T47D (cell line): Measurements from ENCODE around the gene ELMO2.

Experiments used
- DNase-seq, 2 experiments: peaks; one replicate each; pipeline versions ENCODE4 v3.0.0 to v3.0.0-alpha.2; 2011 to 2012; ENCODE audit warnings: low read depth in 1 of 2, low spot score in 1 of 2
- JUND ChIP-seq: IDR thresholded peaks from 2 replicates; pipeline ENCODE4 v1.6.1; 2012; ENCODE audit warnings: low read depth
- in situ Hi-C: cut with HindIII; loops from 2 replicates; pipeline ENCODE4 v1.10.0; 2016; ENCODE audit warnings: low sequenced_read_pairs, low pct_unique_long_range_greater_than_20kb

The ELMO2 gene

DNA sequence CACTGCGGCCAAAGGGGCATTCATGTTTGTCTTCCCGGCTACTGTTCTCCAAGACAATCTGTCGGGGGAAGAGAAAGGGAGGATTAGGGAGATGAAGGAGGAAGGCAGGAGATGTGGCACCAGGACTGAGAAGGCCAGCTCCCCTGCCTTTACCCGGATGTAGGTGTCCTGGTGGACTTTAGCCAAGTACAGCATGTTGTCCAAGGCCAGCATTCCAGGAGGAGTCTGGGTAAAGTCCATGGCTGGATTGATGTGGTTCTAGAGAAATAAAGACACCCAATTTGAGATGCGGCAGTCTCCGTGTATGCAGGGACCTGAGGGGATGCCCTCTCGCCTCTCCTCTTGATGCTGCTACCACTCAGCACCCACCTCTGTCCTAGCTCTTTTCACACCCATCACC lies 32.0 kb downstream of the ELMO2 start:
- no peak for TF ChIP-seq JUND
- in situ Hi-C loops: no loop called here
- DNase-seq: no peak

DNA sequence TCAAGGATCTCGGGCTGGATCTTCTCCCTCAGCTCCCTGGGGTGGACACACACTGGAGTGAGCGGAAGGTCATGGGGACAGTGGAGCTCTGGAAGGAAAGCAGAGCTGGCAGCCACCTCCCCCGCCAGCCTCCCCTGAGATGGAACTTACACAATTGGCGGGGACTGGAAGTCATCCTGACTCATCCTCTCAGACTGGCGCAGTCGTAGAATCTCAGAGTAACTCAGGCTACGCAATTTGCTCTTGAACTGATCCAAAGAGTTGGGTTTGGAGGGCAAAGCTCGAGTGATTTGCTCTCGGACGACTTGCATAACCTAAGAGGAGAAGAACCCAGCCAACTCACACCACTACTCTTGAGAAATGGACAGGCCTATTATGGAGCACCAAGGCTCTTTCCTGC lies 34.8 kb downstream of the ELMO2 start:
- TF ChIP-seq JUND: no peak
- in situ Hi-C loops: no loop called here
- DNase-seq: no peak

DNA sequence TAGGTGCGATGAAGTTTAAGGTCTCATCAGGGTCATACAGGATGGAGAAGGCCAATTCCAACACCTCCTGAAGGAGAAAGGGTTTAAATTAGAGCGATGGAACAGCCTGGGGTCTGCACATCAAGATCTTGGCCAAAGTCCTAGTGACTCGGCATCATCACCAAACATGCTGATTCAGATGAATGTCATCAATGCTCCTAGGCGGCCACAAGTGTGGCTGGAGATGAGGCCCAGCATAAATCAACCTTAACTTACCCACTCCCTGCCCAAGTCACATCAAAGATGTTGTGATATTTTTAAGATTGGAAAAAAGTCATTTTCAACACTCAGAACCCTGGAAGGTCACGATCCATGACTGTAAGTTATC lies 37.5 kb downstream of the ELMO2 start:
- DNase-seq: no peak
- in situ Hi-C loops: no loop called here
- TF ChIP-seq JUND: no peak

DNA sequence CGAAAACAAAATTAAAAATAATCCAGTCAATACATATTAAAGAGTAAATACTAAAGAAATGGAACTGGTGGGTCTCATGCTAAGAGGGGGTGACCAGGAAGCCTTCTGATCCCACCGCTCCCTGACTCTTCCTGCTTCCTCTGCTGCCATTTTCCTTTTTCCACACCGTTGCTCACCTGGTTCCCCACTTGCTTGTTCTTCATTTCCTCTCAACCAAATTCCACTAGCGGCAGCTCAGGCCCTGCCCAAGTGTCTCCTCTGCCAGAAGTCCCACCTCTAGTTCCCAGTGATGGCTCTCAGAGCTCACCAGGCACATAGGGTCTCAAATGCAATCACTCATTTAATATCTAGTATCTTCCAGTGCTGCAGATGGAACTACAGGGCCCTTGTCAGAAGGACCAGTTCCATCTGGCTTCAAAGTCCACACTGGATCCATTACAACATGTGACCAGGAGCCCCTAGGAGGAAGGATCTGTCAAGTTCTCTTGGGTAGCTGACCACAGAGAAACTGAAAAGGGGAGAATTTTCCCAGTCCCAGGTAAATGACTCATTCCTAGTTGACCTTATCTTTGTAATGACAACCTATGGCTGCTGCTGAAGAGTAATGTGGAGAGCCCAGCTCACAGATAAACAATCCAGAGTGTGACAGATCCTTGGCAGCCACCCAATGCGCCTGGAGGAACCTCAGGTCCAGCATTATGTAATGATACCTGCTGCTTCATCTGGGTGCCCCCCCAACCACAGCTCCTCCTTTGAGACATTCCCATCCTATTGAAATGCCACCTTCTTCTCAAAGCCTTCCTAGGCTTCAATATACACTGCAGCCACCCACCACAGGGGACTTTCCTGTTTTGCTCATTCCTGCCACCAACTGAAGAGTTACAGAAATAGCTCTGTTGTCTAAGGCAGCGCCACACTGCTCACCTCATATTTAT lies 38.2 kb downstream of the ELMO2 start:
- TF ChIP-seq JUND: no peak
- in situ Hi-C loops: no loop called here
- DNase-seq: no peak

DNA sequence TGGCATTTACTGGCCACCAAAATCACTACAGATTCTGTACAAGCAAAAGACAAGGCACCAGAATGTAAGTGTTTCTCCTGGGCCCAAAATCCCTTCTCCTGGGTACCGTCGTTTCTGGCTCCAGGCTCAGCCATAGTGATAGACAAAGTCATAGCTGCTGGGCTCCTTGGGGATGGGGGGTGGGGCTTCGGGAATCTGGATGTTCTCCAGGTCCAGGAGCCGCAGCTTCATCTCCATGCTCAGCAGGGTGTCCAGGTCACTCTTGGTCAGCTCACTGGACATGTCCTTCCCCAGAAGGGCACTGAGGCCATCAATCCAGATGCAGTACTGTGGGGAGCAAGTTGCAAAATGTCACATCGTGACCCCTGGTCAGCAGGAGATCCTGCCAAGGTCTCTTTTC lies 39.2 kb downstream of the ELMO2 start:
- DNase-seq: no peak
- in situ Hi-C loops: no loop called here
- no peak for TF ChIP-seq JUND

DNA sequence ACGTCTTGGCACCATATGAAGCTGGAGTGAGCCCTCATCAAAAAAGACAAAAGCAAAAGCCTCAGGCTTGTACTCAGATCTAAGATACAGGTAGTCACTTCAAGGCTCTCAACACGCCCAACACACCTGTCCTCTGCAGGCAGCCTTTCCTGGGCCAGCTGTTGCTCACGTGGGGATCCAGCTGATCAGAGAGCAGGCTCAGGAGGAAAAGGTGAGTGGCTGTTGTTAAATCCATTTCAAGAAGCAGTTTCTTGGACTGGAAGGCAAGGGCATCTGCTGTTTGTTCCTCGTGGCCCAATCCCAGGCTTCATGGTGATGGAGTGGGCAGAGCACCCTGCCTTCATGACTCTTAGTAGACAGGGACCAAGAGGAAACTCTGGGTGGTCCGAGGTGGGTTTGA lies 39.6 kb downstream of the ELMO2 start:
- no peak for TF ChIP-seq JUND
- DNase-seq: no peak
- in situ Hi-C loops: no loop called here

DNA sequence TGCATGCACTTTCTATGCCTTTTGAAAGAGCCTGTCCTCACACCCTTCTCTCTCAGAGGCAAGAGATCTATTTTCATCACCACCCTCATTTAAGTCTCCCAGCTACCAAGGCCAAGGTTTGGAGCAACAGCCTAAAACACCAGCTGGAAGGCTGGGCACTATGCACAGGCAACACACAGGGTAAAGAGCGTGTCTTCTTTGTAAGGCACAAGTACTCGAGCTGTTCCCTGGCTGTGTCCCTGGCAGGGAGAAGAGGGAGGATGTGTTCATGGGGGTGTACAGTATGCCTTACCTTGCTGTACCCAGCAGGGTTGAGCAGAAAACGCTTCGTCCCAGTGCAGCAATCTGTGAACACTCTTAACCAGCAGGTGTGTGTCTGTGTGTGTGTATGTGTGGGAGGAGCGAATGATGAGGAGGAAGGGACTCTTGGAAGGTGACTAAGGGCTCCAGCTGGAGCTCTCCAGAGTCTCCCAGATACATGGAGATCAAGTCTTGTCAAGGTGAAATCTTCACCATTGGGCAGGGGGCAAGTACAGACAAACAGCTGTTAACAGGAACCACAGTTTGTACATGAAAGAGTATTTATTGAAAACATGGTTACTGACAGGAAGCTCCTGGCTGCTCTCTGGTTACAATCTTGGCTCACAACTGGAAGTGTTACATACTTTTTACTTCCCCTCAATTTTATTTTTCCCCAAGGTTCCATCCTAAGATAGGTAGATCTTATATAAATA lies 40.8 kb downstream of the ELMO2 start:
- in situ Hi-C loops: no loop called here
- no peak for TF ChIP-seq JUND
- no peak for DNase-seq

DNA sequence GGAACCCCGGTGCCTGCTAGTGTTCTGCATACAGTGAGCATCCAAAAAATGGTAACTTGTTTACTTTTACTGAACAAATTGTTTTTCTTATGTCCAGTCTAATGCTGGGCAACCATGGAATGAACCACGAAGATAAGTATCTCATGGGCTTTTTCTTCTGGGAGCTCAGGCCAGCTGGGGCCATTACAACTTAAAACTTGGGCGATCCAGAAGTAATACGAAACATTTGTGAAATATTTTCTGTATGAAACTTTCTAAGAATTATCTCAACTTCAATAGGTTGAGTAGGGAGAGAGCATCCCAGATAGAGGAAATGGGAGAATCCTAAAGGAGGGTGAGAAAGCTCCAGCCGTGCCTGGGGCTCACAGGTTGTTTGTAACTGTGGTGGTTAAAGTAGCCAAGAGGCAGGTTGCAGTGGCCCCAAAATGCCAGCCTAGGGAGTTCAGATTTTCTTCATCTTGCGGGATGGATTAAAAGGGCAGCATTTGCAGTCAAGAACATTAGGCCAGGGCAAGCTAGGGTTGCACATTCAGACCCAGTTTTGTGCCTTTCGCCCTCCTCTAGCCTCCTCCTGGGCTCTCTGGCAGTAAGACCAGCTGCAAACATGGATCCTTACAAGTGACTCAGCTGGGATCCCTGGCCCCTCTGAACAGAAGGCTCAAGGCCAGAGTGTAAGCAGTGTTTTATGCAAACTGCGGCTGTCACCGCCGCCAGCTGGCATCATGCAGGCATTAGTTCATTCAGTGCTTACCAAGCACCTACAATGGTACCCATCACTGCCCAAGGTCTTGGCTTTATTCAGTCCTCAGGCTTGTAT lies 41.5 kb downstream of the ELMO2 start:
- no peak for DNase-seq
- in situ Hi-C loops: no loop called here

DNA sequence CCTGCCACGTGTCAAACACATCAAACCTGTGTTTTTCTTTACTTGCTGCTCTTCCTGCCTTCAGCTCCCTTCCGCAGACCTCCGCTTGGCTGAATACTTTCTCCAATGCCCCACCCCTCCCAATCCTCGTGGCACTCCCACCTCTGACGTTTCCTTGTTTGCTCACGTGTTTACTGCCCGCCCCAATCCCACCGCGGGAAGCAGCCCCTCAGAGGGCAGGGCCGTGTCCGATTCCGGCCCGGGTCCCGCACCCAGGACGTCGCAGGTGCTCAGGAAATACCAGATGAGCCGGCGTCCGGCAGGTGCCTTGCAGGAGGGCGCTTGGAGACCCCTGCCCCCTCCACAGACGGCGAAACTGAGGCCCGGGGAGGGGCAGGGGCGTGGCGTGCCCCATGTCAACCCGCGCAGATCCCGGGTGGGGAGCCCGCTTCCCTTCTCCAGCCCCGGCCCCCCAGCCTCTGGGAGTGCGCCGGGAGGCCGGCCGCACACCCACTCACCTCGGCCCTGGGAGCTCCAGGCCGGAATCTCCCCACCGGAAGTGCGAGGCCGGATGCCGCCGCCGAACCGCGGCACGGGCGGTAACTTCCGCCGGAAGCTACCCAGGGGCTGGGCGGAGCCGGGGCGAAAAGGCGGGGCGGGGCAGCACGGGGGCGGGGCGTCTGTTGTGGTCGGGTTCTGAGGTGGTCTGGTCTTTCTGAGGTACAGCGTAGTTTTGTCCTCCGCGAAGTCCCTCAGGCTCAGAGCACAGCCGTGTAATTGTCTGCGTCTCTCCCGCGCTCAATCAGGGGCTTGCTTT lies 42.3 kb downstream of the ELMO2 start:
- no peak for TF ChIP-seq JUND
- in situ Hi-C loops: no loop called here
- peak; percentile 93 to 95 for DNase-seq

More for the DNA sequence above, 41.5 kb downstream of the ELMO2 start:
- no peak for TF ChIP-seq JUND

DNA sequence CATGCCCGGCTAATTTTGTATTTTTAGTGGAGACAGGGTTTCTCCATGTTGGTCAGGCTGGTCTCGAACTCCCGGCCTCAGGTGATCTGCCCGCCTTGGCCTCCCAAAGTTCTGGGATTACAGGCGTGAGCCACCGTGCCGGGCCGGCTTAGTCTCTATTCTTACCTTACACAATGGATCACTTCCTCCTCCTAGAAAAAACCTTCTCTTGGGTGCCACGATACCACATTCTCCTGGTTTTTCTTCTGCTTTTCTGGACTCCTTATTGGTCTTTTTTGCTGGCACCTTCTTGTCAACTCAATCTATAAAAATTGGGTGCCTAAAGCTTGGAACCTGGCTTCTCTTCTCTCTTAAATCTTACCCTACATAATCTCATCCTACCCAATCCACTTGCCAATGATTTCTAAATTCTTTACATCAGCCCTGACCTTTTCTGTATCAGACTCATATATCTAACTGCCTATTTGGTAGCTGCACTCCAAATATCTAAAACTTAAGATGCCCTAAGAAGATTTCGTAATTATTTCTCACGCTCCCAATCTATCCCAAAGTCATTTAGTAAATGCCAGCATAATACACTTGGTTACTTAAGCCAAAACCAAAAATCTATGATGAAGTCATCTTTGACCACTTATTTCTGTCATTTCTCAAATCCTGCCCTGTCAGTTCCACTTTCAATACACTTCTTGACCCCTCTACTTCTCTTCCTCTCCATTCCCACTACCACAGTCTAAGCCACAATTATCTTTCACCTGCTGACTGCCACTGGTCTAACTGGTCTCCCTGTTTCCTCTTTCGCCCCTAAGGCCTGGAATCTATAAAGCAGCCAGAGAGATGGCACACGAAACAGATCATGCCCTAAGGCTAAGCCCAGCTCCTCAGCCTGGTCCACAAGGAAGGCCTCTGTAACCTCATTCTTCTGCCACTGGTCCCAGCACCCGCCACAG lies 43.2 kb downstream of the ELMO2 start:
- in situ Hi-C loops: no loop called here
- TF ChIP-seq JUND: no peak

DNA sequence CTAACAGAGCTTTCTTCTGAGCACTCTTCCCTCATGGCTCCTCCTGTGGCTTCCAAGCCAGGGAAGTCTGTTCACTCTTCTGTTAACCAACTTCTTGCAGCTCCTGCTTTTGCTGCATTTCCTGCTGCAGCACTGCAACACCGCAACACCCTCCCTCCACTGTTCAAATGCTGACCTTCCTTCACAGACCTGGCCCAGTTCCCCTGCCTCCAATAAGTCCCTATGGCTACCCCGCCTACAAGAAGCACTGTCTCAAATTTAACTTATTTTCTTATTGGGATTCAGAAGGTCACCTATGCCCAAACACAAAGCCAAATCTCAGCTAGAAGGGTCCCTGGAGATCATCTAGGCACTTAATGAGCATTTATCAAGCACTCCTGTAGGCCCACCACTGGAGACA lies 44.6 kb downstream of the ELMO2 start:
- in situ Hi-C loops: no loop called here
- DNase-seq: no peak

More for the DNA sequence above, 43.2 kb downstream of the ELMO2 start:
- no peak for DNase-seq

More for the DNA sequence above, 44.6 kb downstream of the ELMO2 start:
- TF ChIP-seq JUND: no peak
